ENCODE data around the gene ELF5. TPM values are rescaled to one million over a fixed set of nuclear protein-coding genes. Genes with fewer than 3 reads are reported as not detected.

Gene ELF5
- total RNA-seq, 4 donors from 2014 or later, result 1.1 TPM; not detected in 3

GRCh38 chr11:34540870-34541269 lies 27.3 kb upstream of the ELF5 start:
- 79 to 80% methylated on average over 3 to 6 of the region's 6 CpGs for WGBS, 2 donors (ENCODE audit: low coverage in 1 of 2)
- Histone ChIP-seq H3K27me3 (peaks cover 39% of the 10 kb centered on the region), H3K36me3 (no peaks in the 10 kb centered on the region), H3K27ac (no peak overlapping the region), H3K4me1 (no peaks in the 10 kb centered on the region), H3K9me3 (no peaks in the 10 kb centered on the region), H3K4me3 (no peak overlapping the region)
- TF ChIP-seq POLR2AphosphoS5 (IDR thresholded peaks at IDR 0.05), result no peak
- no peak for TF ChIP-seq POLR2A (IDR thresholded peaks at IDR 0.05)
- TF ChIP-seq CTCF (IDR thresholded peaks at IDR 0.05), result no peak
- TF ChIP-seq EP300 (IDR thresholded peaks at IDR 0.05), result no peak
- ATAC-seq, result no peak

GRCh38 chr11:34537636-34538035 lies 24.0 kb upstream of the ELF5 start:
- no peak for TF ChIP-seq POLR2A (IDR thresholded peaks at IDR 0.05)
- no peak for TF ChIP-seq EP300 (IDR thresholded peaks at IDR 0.05)
- no peak for TF ChIP-seq POLR2AphosphoS5 (IDR thresholded peaks at IDR 0.05)
- TF ChIP-seq CTCF (IDR thresholded peaks at IDR 0.05), result no peak
- peaks cover 30% of the 10 kb centered on the region for H3K27me3 ChIP-seq
- no peak overlapping the region for H3K4me3 ChIP-seq
- no peaks in the 10 kb centered on the region for H3K4me1 ChIP-seq
- no peak overlapping the region for H3K27ac ChIP-seq
- no peaks in the 10 kb centered on the region for H3K36me3 ChIP-seq
- H3K9me3 ChIP-seq, result peaks cover 0 to 17% (median 0%) of the 10 kb centered on the region in 3 donors
- 20 to 29% methylated on average over 1 of the region's 1 CpG for WGBS, 2 donors (ENCODE audit: low coverage in 1 of 2)
- ATAC-seq, result no peak

- peaks cover 0 to 17% (median 0%) of the 10 kb centered on the region in 3 donors for H3K9me3 ChIP-seq
- no peaks in the 10 kb centered on the region for H3K4me1 ChIP-seq
- ATAC-seq, result no peak
- H3K27ac ChIP-seq, result no peak overlapping the region
- peaks cover 18% of the 10 kb centered on the region for H3K27me3 ChIP-seq
- no peaks in the 10 kb centered on the region for H3K36me3 ChIP-seq
- no peak for TF ChIP-seq EP300 (IDR thresholded peaks at IDR 0.05)
- no peak overlapping the region for H3K4me3 ChIP-seq
These were observed 22.5 kb upstream of the ELF5 start for GRCh38 chr11:34536056-34536455.

- no peak for TF ChIP-seq POLR2AphosphoS5 (IDR thresholded peaks at IDR 0.05)
- TF ChIP-seq POLR2A (IDR thresholded peaks at IDR 0.05), result no peak
- Histone ChIP-seq H3K9me3 (peaks cover 0 to 17% (median 0%) of the 10 kb centered on the region in 3 donors), H3K4me1 (no peaks in the 10 kb centered on the region), H3K4me3 (no peak overlapping the region), H3K27ac (no peak overlapping the region), H3K36me3 (no peaks in the 10 kb centered on the region), H3K27me3 (peaks cover 7% of the 10 kb centered on the region)
- WGBS, 2 donors (ENCODE audit: low coverage in 1 of 2), result 65 to 90% methylated on average over 3 of the region's 3 CpGs
- no peak for ATAC-seq
These were observed 21.2 kb upstream of the ELF5 start for GRCh38 chr11:34534826-34535225.

- Histone ChIP-seq H3K4me1 (no peaks in the 10 kb centered on the region), H3K9me3 (peaks cover 0 to 17% (median 0%) of the 10 kb centered on the region in 3 donors), H3K27me3 (peaks cover 15% of the 10 kb centered on the region), H3K27ac (no peak overlapping the region), H3K4me3 (no peak overlapping the region), H3K36me3 (no peaks in the 10 kb centered on the region)
- ATAC-seq, result no peak
- 55 to 82% methylated on average over 1 of the region's 1 CpG for WGBS, 2 donors (ENCODE audit: low coverage in 1 of 2)
- TF ChIP-seq POLR2A (IDR thresholded peaks at IDR 0.05) (no peak), EP300 (IDR thresholded peaks at IDR 0.05) (no peak), CTCF (IDR thresholded peaks at IDR 0.05) (no peak), POLR2AphosphoS5 (IDR thresholded peaks at IDR 0.05) (no peak)
These were observed 18.1 kb upstream of the ELF5 start for GRCh38 chr11:34531663-34532062.

- Histone ChIP-seq H3K27me3 (peaks cover 13% of the 10 kb centered on the region), H3K4me3 (no peak overlapping the region), H3K27ac (no peak overlapping the region), H3K4me1 (no peaks in the 10 kb centered on the region), H3K9me3 (peaks cover 0 to 16% (median 0%) of the 10 kb centered on the region in 3 donors), H3K36me3 (no peaks in the 10 kb centered on the region)
- ATAC-seq, result no peak
- TF ChIP-seq POLR2AphosphoS5 (IDR thresholded peaks at IDR 0.05), result no peak
- TF ChIP-seq POLR2A (IDR thresholded peaks at IDR 0.05), result no peak
- no peak for TF ChIP-seq EP300 (IDR thresholded peaks at IDR 0.05)
- TF ChIP-seq CTCF (IDR thresholded peaks at IDR 0.05), result no peak
- 64 to 90% methylated on average over 2 to 3 of the region's 3 CpGs for WGBS, 2 donors (ENCODE audit: low coverage in 1 of 2)
These were observed 17.1 kb upstream of the ELF5 start for GRCh38 chr11:34530545-34531234.
